GM18868 (cell line): Measurements from ENCODE around the gene TIGD2.

Source experiments
- ATAC-seq: cut with Tn5 transposase; IDR thresholded peaks from one replicate; pipeline ENCODE4 v1.9.1; 2021; ENCODE audit warnings: mild to moderate bottlenecking, moderate library complexity; ENCODE audit not compliant: unreplicated experiment

The TIGD2 gene

DNA sequence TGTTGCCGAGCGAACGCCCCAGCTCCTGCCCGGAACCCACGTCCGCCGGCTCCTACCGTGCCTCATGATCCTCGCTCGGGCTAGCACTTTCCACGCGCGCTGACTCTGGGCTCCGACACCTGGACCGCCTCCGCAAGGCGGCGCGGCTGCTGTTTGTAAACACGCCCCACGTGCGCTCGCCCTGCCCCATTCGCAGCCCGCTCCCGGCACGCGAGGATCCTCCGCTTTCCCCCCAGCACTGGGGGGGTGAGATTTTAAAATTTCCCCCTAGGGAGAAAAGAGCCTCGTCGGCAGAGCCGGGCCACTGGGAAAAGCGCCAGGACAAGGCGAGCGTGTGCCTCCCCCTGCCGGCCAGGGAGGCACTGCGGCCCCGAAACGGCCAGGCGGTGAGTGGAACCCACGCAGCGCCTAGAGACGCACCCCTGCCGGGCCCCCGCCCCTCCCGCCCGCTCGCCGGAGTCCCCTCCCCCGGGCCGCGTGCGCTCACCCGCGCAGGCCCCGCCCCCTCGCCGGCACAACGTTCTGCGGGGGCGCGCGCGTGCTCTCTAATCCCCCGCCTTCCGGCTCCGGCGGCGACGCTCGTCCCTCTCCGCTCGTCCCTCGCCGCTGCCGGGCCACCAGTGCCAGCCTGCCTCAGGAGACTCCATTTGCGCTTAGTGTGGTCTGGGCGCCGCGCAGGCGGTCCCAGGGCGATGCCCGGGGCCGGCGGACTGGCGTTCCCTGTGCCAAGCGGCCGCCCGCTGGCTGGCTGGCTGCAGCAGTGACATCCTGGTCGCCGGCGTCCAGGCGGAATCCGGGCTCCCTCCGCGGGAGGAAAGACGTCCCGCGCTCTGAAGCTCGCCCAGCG, at the start of gene TIGD2:
TSS of gene TIGD2 (plus strand) at position 548 of the 847 bp plus-strand sequence. CDS start 1,442 bp downstream, outside the sequence.
- ATAC-seq = peak; percentile 89

- no peak for ATAC-seq
Measured at GRCh38 chr4:89064848-89065247, 46.5 kb upstream of the TIGD2 start.

- no peak for ATAC-seq
Measured at GRCh38 chr4:89067417-89067816, 43.9 kb upstream of the TIGD2 start.

GRCh38 chr4:89069481-89069880, 41.9 kb upstream of the TIGD2 start:
- peak; percentile 90 for ATAC-seq

DNA sequence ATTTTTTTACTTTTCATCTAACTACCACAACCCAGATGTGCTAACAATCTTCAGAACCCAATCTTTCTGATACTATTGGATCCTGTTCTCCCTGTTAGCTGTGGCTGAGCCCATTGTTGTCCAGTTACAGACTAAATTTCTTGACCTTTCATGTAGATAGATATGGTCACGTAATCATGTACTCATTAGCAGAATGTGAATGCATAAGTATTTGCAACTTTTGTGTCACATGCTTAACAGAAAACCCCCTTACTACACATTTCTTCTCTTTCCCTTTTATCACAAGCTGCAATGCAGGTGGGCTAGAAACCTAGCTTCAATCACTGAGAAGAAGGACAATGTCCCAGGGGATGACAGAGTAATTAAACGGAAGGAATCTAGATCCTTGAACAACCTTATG, 41.3 kb upstream of the TIGD2 start:
- ATAC-seq = peak; percentile 67

DNA sequence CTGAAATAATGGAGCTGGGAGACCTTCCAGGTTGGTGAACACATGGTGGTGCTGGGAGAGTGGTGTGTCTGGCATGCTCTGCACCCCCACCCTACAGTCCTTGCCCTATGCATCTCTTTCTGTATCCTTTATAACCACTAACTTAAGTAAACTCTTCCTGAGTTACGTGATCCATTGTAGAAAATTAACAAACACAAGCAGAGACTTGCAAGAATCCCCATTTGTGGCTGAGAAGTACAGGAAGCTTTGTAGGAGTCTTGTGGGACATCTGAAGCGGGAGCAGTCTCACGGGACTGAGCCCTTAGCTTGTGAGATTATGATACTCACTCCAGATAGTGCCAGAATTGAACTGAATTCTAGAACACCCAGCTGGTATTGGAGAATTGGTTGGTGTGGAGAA, 40.0 kb upstream of the TIGD2 start:
- ATAC-seq = no peak

GRCh38 chr4:89072921-89073320, 38.4 kb upstream of the TIGD2 start:
- no peak for ATAC-seq

GRCh38 chr4:89077761-89078160, 33.6 kb upstream of the TIGD2 start:
- ATAC-seq = no peak

GRCh38 chr4:89078300-89078699, 33.0 kb upstream of the TIGD2 start:
- no peak for ATAC-seq

DNA sequence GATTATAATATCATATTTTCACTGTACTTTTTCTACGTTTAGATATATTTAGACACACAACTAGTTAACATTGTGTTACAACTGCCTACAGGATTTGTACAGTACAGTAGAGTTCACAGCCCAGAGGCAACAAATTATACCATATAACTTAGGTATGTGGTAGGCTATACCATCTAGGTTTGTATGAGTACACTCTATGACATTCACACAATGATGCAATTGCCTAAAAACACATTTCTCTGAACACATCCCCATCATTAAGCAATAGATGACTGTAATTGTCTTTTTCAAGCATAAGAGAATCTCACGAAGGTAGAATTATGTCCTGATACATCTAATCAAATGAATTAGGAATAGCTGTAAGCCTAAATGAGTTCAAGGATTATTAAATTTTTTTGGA, 12.3 kb upstream of the TIGD2 start:
- ATAC-seq = no peak

DNA sequence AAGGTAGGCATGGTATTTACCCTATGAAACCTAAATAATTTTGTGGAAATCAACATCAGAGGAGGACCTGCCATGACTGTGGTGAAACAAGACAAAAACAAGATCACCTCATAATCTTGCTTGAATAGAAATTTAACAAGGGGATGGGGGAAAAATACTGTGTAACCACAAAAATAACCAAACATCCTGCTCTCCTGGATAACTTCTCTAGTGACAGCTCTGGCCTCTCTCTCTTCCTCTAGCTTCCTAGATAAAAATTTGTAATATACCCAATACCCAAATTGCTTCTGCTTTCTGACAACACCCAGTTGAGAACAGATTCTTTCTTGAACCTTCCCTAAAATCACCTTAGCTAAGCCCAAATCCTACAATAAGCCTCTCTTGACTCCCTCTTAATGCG, 11.9 kb upstream of the TIGD2 start:
- ATAC-seq = no peak

DNA sequence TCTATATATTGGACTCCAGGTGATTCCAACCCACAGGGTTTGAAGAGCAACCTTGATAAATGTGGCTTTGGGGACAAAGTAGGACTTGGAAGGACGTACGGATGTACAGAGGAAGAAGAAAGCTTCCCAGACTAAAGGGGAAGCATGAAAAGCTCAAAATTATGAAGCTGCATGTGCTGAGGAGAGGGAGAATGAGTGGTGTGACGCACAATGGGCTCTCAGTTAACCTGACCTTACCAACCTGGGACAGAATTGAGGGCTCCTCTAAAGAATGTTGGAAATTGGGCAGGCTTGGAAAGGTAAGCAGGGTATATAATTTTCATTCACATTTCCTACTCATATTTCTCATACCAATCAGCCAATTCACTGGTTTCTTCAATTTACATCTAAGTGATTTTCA, 10.5 kb upstream of the TIGD2 start:
- peak; percentile 19 for ATAC-seq

DNA sequence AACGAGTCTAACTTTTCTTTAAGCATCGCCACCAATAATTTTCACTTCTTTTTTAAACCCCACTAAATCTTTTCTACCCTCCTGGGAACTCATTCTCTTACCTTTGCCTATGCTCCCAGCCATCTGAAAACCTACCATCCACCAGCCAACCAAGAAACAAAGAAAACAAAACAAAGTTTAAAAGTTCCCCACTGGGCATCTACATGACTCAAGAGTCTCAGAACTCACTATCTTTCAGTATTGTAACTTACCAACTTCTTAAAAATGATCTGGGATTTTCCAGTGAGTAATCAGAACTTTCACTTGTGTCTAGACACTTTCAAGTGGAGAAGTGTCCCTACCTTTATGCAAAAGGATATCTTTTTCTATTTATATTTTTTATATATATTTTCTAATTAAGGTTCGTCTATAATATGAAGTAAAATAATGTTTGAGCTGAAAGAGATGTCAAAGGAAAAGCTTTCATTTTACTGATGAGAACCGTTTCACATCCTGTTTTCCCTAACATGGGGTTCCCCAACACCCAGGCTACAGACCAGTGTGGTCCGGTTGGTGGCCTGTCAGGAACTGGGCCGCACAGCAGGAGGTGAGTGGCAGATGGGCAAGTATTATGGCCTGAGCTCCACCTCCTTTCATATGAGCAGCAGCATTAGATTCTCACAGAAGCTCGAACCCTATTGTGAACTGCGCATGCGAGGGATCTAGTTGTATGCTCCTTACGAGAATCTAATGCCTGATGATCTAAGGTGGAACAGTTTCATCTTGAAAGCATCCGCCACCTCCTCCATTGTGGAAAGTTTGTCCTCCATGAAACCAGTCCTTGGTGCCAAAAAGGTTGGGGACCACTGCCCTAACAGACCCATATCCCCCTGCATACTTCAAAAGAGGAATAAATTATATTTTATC, 9.8 kb upstream of the TIGD2 start:
- ATAC-seq = peak; percentile 92

DNA sequence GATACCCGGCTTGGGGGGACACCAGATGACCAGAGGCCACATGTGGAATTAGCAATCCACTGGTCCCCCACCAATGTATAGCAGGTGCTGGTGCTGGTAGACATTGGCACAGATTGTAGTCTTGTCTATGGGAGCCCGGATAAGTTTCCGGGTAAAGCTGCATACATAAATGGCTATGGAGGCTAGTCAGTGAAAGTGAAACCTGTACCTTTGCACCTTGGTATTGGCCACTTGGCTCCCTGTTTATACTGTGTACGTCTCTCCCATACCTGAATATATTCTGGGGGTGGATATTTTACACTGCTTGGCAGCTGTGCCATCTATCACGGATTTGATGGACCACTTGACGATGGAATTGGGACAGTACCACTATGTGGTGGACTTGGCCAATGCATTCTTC, 5.6 kb upstream of the TIGD2 start:
- no peak for ATAC-seq

DNA sequence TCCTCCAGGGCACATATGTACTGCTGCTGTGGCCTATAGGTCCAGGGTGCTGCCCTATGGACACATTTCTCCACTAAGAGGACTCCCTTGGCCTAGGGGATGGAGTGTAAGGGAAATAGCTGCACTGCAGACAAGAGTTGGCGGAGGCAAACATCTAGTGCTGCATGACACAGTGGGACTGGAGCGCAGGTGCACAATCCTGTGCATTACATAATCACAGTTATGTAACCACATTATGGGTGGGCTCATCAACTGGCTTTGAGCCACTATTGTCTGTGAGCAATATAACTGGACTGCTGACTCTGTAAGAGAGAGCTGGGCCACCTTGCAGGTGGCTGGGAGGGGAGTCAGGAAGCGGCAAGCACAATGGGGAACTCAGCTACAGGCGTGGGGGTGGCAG, 3.2 kb upstream of the TIGD2 start:
- no peak for ATAC-seq

GRCh38 chr4:89109841-89110540, 1.3 kb upstream of the TIGD2 start:
- no peak for ATAC-seq

DNA sequence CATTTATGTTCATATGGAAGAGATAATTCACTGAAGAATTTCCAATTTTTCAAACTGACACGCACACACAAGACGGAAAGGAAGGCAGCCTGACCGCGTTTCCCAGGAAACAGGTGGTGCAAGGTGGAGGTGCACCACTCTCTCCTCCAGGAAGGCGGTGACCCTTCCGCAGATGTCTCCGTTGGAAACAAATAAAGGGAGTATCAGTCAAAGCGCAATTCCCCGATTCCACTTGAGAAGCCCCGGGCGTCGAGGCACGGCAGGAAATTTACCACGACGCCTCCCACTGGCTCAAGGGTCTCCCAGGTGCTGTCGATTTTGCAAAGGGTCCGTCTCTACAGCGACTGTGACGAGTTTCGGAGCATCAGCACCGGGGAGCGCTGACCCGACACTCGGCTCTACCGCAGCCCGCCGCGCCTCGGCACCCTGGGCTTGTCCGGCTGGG, 770 bp upstream of the TIGD2 start:
- ATAC-seq = no peak

DNA sequence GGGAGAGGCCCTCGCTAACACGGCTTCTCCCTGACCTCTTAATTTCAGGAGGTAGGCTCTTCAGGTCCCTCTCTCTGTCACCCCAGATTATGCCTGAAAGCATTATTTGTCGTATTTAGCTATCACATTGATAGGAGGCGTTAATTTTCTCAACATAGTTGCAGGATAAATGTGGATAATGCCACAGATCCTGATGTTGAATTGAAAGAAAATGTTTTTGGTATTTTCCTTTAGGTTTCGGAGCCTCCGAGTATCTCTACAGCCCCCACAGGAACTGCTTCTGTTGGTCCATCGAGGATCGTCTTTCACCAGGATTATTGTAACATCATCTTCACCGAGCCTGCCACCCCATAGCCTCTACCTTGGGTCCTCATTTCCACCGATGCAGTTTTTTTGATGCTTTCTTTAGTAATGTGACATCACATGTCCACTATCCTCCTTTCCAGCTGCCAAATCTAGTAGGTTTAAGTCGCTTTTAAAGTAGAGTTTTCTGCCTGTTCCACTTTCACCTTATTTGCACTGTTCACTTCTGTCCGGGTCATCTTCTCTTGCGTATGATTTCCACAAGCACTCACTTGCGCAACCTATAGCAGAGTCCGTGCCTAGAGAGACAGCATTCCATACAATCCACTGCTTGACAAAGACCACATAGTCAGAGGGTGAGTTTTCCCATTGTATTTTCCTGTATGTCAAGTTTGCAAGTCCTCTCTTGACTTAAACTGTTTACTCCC, 665 bp downstream of the TIGD2 start:
- no peak for ATAC-seq

DNA sequence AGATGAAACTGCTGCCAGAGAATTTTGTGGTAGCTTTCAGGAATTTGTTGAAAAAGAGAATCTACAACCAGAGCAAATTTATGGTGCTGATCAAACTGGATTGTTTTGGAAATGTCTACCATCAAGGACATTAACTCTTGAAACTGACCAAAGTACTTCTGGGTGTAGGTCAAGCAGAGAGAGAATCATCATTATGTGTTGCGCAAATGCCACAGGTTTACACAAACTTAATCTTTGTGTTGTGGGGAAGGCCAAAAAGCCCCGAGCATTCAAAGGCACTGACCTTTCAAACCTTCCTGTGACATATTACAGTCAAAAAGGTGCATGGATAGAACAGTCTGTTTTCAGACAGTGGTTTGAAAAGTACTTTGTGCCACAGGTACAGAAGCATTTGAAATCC, 2.1 kb downstream of the TIGD2 start:
- ATAC-seq = no peak

- peak; percentile 31 for ATAC-seq
Measured at GRCh38 chr4:89114100-89114499, 2.8 kb downstream of the TIGD2 start.

- no peak for ATAC-seq
Measured at GRCh38 chr4:89117115-89117514, 5.8 kb downstream of the TIGD2 start.
